A549 (cell line): ENCODE data around the gene TDRKH. TPM values are rescaled to one million over a fixed set of nuclear protein-coding genes. Genes with fewer than 3 reads are reported as not detected.

Experiments
- ATAC-seq, 2 experiments: fragments of 200-7000 bp in 1 of 2; fragments of >200 bp in 1 of 2; cut with Nextera tagmentation in 1 of 2; cut with Tn5 transposase in 1 of 2; 3 replicates each; pipeline versions ENCODE4 v1.8.0 to v1.9.1; 2018 to 2020; ENCODE audit warnings: mild to moderate bottlenecking in 1 of 2, moderate library complexity in 1 of 2
- CTCF ChIA-PET: fragments of 300-600 bp; sonication (Branson Sonifier 250); formaldehyde crosslinking; extraction: SDS; loops from one replicate; lab custom pipeline; 2021; ENCODE audit warnings: antibody characterized with exemption, inconsistent platforms; lab: Yijun Ruan, JAX
- POLR2A ChIA-PET: fragments of 350-600 bp; formaldehyde crosslinking; extraction: SDS; loops from one replicate; lab custom pipeline; 2021; ENCODE audit warnings: antibody characterized with exemption, inconsistent platforms; lab: Yijun Ruan, JAX
- DNase-seq, 2 experiments: peaks; one replicate each; pipeline versions ENCODE4 v3.0.0 to v3.0.0-alpha.2; 2011 to 2016; ENCODE audit warnings: low read depth in 1 of 2, low spot score in 1 of 2
- FAIRE-seq: peaks from 2 replicates; lab custom pipeline; 2011; peaks lifted over from hg19 to GRCh38; lab: Jason Lieb, UNC
- H3K27ac ChIP-seq, 2 experiments: fragments of >200 bp; sonication (Bioruptor Twin); formaldehyde crosslinking; 3 replicates each; pipeline ENCODE4 v1.5.1; 2016 to 2017
- H3K4me1 ChIP-seq: fragments of >200 bp; sonication (Bioruptor Twin); formaldehyde crosslinking; 3 replicates; pipeline ENCODE4 v1.6.1; 2016
- H3K4me2 ChIP-seq: fragments of >200 bp; sonication (Bioruptor Twin); formaldehyde crosslinking; 3 replicates; pipeline ENCODE4 v1.6.1; 2016
- H3K4me3 ChIP-seq: fragments of >200 bp; sonication (Bioruptor Twin); formaldehyde crosslinking; 3 replicates; pipeline ENCODE4 v1.5.1; 2016
- H3K9me3 ChIP-seq: fragments of >200 bp; sonication (Bioruptor Twin); formaldehyde crosslinking; 3 replicates; pipeline ENCODE4 v1.6.1; 2016
- ATOH8 ChIP-seq: fragments of 250-450 bp; sonication (Bioruptor Pico); IDR thresholded peaks from 2 replicates; pipeline ENCODE4 v1.5.0; 2020; ENCODE audit warnings: low read depth, mild to moderate bottlenecking, moderate library complexity
- CTCF ChIP-seq: fragments of >200 bp; sonication (Bioruptor Twin); formaldehyde crosslinking; IDR thresholded peaks from 3 replicates; pipeline ENCODE4 v1.5.1; 2016
- E2F6 ChIP-seq: IDR thresholded peaks from 2 replicates; pipeline ENCODE4 v1.6.1; 2012; ENCODE audit warnings: low read depth, borderline replicate concordance
- EHF ChIP-seq: fragments of 250-450 bp; sonication (Bioruptor Pico); IDR thresholded peaks from 2 replicates; pipeline ENCODE4 v1.5.0; 2020; ENCODE audit warnings: mild to moderate bottlenecking
- ELK1 ChIP-seq: fragments of 150-350 bp; IDR thresholded peaks from 2 replicates; pipeline ENCODE4 v1.6.1; 2014; ENCODE audit warnings: low read depth, mild to moderate bottlenecking, low read length
- EP300 ChIP-seq, 2 experiments: fragments of >200 bp; sonication (Bioruptor Twin); formaldehyde crosslinking; IDR thresholded peaks; 2 replicates in 1 of 2; 3 replicates in 1 of 2; pipeline ENCODE4 v1.6.1; 2016 to 2017
- FOSB ChIP-seq: fragments of 250-450 bp; sonication (Bioruptor Pico); IDR thresholded peaks from 2 replicates; pipeline ENCODE4 v1.5.0; 2020; ENCODE audit warnings: mild to moderate bottlenecking, moderate library complexity
- GATA3 ChIP-seq: IDR thresholded peaks from 2 replicates; pipeline ENCODE4 v1.6.1; 2012; ENCODE audit warnings: borderline replicate concordance
- HES2 ChIP-seq: fragments of >200 bp; sonication (Bioruptor Twin); formaldehyde crosslinking; IDR thresholded peaks from 2 replicates; pipeline ENCODE4 v1.6.1; 2016
- HEYL ChIP-seq: fragments of 250-450 bp; sonication (Bioruptor Pico); IDR thresholded peaks from 2 replicates; pipeline ENCODE4 v1.8.0; 2021; ENCODE audit warnings: mild to moderate bottlenecking, moderate library complexity
- HMGXB4 ChIP-seq: fragments of 250-450 bp; sonication (Bioruptor Pico); IDR thresholded peaks from 2 replicates; pipeline ENCODE4 v1.5.0; 2021; ENCODE audit warnings: mild to moderate bottlenecking, moderate library complexity, borderline replicate concordance
- HOXB5 ChIP-seq: fragments of 250-450 bp; sonication (Bioruptor Pico); IDR thresholded peaks from 2 replicates; pipeline ENCODE4 v1.5.0; 2020; ENCODE audit warnings: mild to moderate bottlenecking, moderate library complexity
- MAFK ChIP-seq: fragments of 450-650 bp; IDR thresholded peaks from 2 replicates; pipeline ENCODE4 v1.6.1; 2014; ENCODE audit not compliant: partially characterized antibody
- NFE2L2 ChIP-seq: fragments of 150-350 bp; conservative IDR thresholded peaks from 2 replicates; pipeline ENCODE4 v1.6.1; 2014; ENCODE audit warnings: low read length
- PBX3 ChIP-seq: IDR thresholded peaks from 2 replicates; pipeline ENCODE4 v1.6.1; 2012
- POLR2A ChIP-seq: IDR thresholded peaks from 2 replicates; pipeline ENCODE4 v1.6.1; 2012; ENCODE audit warnings: mild to moderate bottlenecking, low read length
- POLR2AphosphoS2 ChIP-seq: conservative IDR thresholded peaks from 2 replicates; pipeline ENCODE4 v1.6.1; 2012; ENCODE audit warnings: low read length, improper control_type of control experiment, inconsistent platforms
- RAD21 ChIP-seq, 2 experiments: fragments of >200 bp in 1 of 2; sonication (Bioruptor Twin) in 1 of 2; formaldehyde crosslinking in 1 of 2; IDR thresholded peaks in 1 of 2; conservative IDR thresholded peaks in 1 of 2; 2 replicates in 1 of 2; 3 replicates in 1 of 2; pipeline ENCODE4 v1.6.1; 2012 to 2018; ENCODE audit warnings: inconsistent platforms in 1 of 2
- RCOR1 ChIP-seq: fragments of 150-350 bp; IDR thresholded peaks from 2 replicates; pipeline ENCODE4 v1.6.1; 2014; ENCODE audit warnings: antibody characterized with exemption, low read length, low read depth
- RFX5 ChIP-seq: fragments of 450-650 bp; IDR thresholded peaks from 2 replicates; pipeline ENCODE4 v1.7.1; 2014; ENCODE audit warnings: antibody characterized with exemption, mild to moderate bottlenecking, moderate library complexity
- USF2 ChIP-seq: fragments of 450-650 bp; IDR thresholded peaks from 2 replicates; pipeline ENCODE4 v1.6.1; 2014; ENCODE audit warnings: antibody characterized with exemption
- ZNF302 ChIP-seq: fragments of 250-450 bp; sonication (Bioruptor Pico); IDR thresholded peaks from 2 replicates; pipeline ENCODE4 v1.9.0; 2021; ENCODE audit warnings: inconsistent platforms, mild to moderate bottlenecking, moderate library complexity
- WGBS: methylation state at CpG from one replicate; pipeline ENCODE4 v1.1.6; 2017; ENCODE audit errors: missing lambda C conversion rate; 5-methylcytosine and 5-hydroxymethylcytosine counted together
- polyA plus RNA-seq, 4 experiments: library from polyadenylated mRNA; depleted of rRNA in 3 of 4; stranded (reverse); fragments of >200 nt; fragmentation: RNase III in 1 of 4; extraction: RNeasy Plus Mini Kit Qiagen cat#74134 plus additional on column Dnase treatment in 1 of 4; gene quantifications; 2 replicates in 3 of 4; 3 replicates in 1 of 4; pipeline ENCODE4 v1.2.3, GENCODE V29; 2011 to 2017

TDRKH gene
- polyA plus RNA-seq, 2 of the 4 experiments (the other 2 are of a cell fraction): 7.7 to 8.8 TPM

GRCh38 chr1:151809985-151810556 lies 19.8 kb upstream of the TDRKH start:
- POLR2A ChIA-PET: no interaction called here
- H3K4me2 ChIP-seq: no peak overlapping the region
- FAIRE-seq: no peak
- no peaks in the 10 kb centered on the region for H3K9me3 ChIP-seq
- H3K4me3 ChIP-seq: no peak overlapping the region
- 97% methylated on average over 1 of the region's 1 CpG for WGBS
- no peaks in the 10 kb centered on the region for H3K4me1 ChIP-seq
- CTCF ChIA-PET: interaction anchor here (1.2 kb wide), 1 partner anchor 366 kb away, joined by 3 read pairs; no protein-coding TSS in a partner anchor
- no peak overlapping the region for H3K27ac ChIP-seq
- ATAC-seq: no peak
- DNase-seq: no peak
- TF ChIP-seq GATA3 (no peak), RFX5 (no peak), ATOH8 (CRISPR knock-in tag) (no peak), PBX3 (no peak), HES2 (no peak), RCOR1 (no peak), ZNF302 (CRISPR knock-in tag) (no peak), FOSB (CRISPR knock-in tag) (no peak), USF2 (no peak), HEYL (CRISPR knock-in tag) (no peak), RAD21 (conservative IDR thresholded peaks at IDR 0.05 in 1 of 2, IDR thresholded peaks at IDR 0.05 in 1 of 2) (no peak), E2F6 (no peak), EHF (CRISPR knock-in tag) (no peak), HMGXB4 (no peak), EP300 (IDR thresholded peaks at IDR 0.05) (no peak), POLR2A (no peak), MAFK (no peak), ELK1 (no peak), NFE2L2 (no peak)

GRCh38 chr1:151809290-151809984 lies 19.1 kb upstream of the TDRKH start:
- ChIA-PET CTCF (interaction anchor here (1.2 kb wide), 1 partner anchor 365 kb away, joined by 3 read pairs; no protein-coding TSS in a partner anchor), POLR2A (no interaction called here)

More at GRCh38 chr1:151809290-151809984, 19.1 kb upstream of the TDRKH start:
- no peak for ATAC-seq
- FAIRE-seq: no peak
- Histone ChIP-seq H3K4me1 (no peaks in the 10 kb centered on the region), H3K27ac (no peak overlapping the region), H3K9me3 (no peaks in the 10 kb centered on the region), H3K4me3 (no peak overlapping the region), H3K4me2 (no peak overlapping the region)
- 58% methylated on average over 8 of the region's 8 CpGs for WGBS
- no peak for TF ChIP-seq FOSB (CRISPR knock-in tag)
- no peak for TF ChIP-seq ELK1
- TF ChIP-seq HOXB5: no peak
- TF ChIP-seq POLR2AphosphoS2: no peak
- TF ChIP-seq CTCF: no peak
- no peak for TF ChIP-seq EHF (CRISPR knock-in tag)
- no peak for DNase-seq
